ENCODE data around the gene IFT81.

The IFT81 gene

DNA sequence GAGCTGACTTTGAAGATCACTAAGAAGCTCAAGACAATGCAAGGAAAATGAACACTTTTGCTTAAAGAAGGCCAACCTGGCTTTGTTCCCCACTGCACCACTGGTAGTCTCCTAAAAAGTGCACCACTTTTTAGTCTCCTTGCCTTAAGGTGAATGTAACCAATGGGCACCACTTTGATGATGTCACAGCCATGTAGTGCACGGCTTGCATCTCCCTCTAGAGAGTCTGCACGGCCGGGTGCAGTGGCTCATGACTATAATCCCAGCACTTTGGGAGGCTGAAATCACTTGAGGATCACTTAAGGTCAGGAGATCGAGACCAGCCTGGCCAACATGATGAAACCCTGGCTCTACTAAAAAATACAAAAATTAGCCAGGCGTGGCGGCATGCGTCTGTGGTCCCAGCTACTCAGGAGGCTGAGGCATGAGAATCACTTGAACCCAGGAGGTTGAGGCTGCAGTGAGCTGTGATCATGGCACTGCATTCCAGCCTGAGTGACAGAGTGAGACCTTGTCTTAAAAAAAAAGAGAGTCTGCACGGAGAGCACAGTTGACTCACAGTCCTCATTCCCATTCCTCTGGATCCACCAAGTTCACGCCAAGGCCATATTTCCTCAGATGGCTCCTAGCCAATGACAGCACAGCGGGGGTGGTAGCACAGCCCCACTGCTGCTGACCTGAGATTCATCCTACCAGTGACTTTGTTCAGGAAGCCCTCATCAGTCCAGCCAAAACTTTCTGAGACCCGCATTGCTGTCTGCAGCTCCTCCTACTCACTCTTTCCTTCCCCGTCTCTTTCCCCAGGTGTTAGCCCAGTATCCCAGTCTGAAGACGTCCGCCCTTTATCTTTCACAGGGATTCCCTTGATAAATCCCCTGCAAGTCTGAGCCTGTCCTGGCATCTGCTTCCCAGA is 16.5 kb upstream of the IFT81 start:
- H3K4me1 ChIP-seq (ENCODE audit: low read depth, poor library complexity, severe bottlenecking): no peaks in the 10 kb centered on the region
- H4K20me1 ChIP-seq (ENCODE audit: insufficient read depth): no peaks in the 10 kb centered on the region
- no peak overlapping the region for H3K4me3 ChIP-seq (IDR thresholded peaks at IDR 0.05; ENCODE audit: insufficient read depth, low read depth, low read length)
- no peak overlapping the region for H3K27ac ChIP-seq
- H3K79me2 ChIP-seq (ENCODE audit: insufficient read depth, low read depth): no peaks in the 10 kb centered on the region
- no peak overlapping the region for H2AFZ ChIP-seq (ENCODE audit: low read depth)
- no peaks in the 10 kb centered on the region for H3K27me3 ChIP-seq (ENCODE audit: insufficient read depth, low read depth)
- H3K4me2 ChIP-seq: no peak overlapping the region
- H3K9ac ChIP-seq: no peak overlapping the region
- H3K36me3 ChIP-seq (ENCODE audit: insufficient read depth): no peaks in the 10 kb centered on the region
- TF ChIP-seq, protein P1, sequence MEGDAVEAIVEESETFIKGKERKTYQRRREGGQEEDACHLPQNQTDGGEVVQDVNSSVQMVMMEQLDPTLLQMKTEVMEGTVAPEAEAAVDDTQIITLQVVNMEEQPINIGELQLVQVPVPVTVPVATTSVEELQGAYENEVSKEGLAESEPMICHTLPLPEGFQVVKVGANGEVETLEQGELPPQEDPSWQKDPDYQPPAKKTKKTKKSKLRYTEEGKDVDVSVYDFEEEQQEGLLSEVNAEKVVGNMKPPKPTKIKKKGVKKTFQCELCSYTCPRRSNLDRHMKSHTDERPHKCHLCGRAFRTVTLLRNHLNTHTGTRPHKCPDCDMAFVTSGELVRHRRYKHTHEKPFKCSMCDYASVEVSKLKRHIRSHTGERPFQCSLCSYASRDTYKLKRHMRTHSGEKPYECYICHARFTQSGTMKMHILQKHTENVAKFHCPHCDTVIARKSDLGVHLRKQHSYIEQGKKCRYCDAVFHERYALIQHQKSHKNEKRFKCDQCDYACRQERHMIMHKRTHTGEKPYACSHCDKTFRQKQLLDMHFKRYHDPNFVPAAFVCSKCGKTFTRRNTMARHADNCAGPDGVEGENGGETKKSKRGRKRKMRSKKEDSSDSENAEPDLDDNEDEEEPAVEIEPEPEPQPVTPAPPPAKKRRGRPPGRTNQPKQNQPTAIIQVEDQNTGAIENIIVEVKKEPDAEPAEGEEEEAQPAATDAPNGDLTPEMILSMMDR (conservative IDR thresholded peaks at IDR 0.05; ENCODE audit: low read depth, low read length): no peak

DNA sequence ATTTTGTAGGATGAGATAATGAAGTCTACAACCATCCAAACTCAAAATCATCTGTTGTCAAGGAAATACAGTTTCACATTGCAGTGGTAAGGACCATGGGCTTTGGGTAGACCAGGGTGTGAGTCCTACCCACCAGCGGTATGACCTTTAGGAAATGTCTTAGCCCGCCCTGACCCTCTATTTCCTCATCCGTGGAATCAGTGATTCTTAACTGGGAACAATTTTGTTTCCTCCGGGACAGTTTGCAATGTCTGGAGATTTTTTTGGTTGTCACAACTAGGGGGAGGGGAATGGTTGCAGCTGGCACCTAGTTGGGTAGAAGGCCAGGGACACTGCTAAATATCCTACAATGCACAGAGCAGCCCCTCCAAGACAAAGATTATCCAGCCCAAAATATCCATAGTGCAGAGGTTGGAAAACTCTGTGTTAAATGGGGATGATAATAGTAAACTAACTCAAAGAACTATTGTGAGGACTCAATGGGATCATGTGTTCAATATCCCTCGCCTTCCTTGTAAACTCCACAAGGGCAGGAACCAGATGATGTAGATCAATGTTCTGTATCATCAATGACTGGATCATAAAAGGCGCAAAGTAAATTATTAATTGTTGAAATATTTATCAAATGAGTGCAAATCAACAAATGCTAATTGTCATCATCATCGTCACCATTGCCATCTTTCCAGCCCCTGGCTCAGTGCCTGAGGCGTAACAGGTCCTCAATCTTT is 15.7 kb upstream of the IFT81 start:
- Histone ChIP-seq H3K4me3 (IDR thresholded peaks at IDR 0.05; ENCODE audit: insufficient read depth, low read depth, low read length) (no peak overlapping the region), H3K9ac (no peak overlapping the region), H4K20me1 (ENCODE audit: insufficient read depth) (no peaks in the 10 kb centered on the region), H2AFZ (ENCODE audit: low read depth) (no peak overlapping the region), H3K4me1 (ENCODE audit: low read depth, poor library complexity, severe bottlenecking) (no peaks in the 10 kb centered on the region), H3K4me2 (no peak overlapping the region), H3K27me3 (ENCODE audit: insufficient read depth, low read depth) (no peaks in the 10 kb centered on the region), H3K36me3 (ENCODE audit: insufficient read depth) (no peaks in the 10 kb centered on the region), H3K79me2 (ENCODE audit: insufficient read depth, low read depth) (no peaks in the 10 kb centered on the region), H3K27ac (no peak overlapping the region)
- TF ChIP-seq, protein P1 (conservative IDR thresholded peaks at IDR 0.05; ENCODE audit: low read depth, low read length): no peak

DNA sequence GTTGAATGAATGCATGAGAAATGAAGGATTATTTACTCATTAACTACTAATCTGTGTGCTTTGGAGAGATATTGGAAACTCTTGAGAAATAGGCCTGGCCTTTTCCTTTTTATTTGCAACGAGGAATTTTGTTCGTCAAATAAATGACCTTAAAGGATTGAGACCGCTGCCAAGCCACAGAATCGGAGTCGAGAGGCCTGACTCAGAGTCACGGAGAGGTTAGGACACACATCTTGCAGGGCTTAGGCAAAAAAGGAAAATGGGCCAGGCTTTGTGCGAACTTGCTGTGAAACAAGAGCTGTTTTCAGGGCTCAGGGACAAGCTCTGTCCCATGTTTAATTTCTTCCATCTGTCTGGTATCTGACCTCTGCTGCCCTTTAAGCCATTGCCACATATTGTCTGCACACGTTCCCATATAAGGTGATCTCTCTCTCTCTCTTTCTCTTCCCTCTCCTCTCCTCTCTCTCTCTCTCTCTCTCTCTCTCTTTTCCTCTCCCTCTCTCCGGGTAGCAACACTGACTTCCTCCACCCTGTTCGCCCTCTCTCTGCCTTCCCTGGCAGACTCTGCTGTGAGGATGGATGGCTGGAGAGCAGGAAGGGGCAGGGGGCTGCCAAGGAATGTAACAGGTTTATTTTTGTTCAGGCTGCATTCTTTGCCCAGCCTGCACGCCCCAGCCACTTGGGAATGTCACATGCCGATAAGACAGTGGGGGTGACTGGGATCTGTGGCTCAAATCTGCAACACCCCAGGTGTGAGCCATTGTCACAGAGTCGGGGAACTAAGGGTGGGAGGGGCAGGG is 14.9 kb upstream of the IFT81 start:
- no peak overlapping the region for H3K27ac ChIP-seq
- no peaks in the 10 kb centered on the region for H3K27me3 ChIP-seq (ENCODE audit: insufficient read depth, low read depth)
- no peaks in the 10 kb centered on the region for H3K36me3 ChIP-seq (ENCODE audit: insufficient read depth)
- H3K4me2 ChIP-seq: no peak overlapping the region
- no peak overlapping the region for H3K9ac ChIP-seq
- no peaks in the 10 kb centered on the region for H3K4me1 ChIP-seq (ENCODE audit: low read depth, poor library complexity, severe bottlenecking)
- no peak overlapping the region for H2AFZ ChIP-seq (ENCODE audit: low read depth)
- H3K4me3 ChIP-seq (IDR thresholded peaks at IDR 0.05; ENCODE audit: insufficient read depth, low read depth, low read length): no peak overlapping the region
- no peaks in the 10 kb centered on the region for H4K20me1 ChIP-seq (ENCODE audit: insufficient read depth)
- TF ChIP-seq, protein P1 (conservative IDR thresholded peaks at IDR 0.05; ENCODE audit: low read depth, low read length): no peak
- no peaks in the 10 kb centered on the region for H3K79me2 ChIP-seq (ENCODE audit: insufficient read depth, low read depth)

DNA sequence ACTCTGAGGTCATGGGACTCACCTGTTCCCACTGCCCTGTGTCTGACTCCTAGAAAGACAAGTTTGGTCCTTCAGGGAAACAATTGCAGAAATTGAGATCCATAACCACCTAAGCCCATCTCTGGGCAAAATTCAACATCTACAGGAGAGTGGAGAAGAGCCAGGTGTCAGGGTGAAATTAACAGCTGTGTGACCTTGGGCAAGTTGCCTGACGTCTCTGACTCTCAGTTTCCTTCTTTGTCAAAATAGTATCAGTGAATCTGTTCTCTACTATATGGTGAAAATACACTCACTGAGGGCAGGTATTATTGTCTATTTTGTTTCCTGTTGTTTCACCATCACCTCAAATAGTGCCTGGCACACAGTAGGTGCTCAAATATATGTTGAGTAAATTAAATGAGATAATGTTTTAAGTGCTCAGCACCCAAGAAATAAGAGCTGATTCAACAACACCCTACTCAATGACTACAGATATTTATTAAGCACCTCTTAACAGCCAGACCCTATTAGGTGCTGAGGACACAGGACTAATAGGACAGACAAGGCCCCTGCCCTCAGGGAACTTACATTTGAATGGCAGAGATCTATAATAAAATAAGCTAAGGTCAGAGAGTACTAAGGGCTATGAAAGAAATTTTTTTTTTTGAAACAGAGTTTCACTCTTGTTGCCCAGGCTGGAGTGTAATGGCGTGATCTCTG is 14.2 kb upstream of the IFT81 start:
- Histone ChIP-seq H3K4me2 (no peak overlapping the region), H3K27me3 (ENCODE audit: insufficient read depth, low read depth) (no peaks in the 10 kb centered on the region), H3K79me2 (ENCODE audit: insufficient read depth, low read depth) (no peaks in the 10 kb centered on the region), H3K36me3 (ENCODE audit: insufficient read depth) (no peaks in the 10 kb centered on the region), H2AFZ (ENCODE audit: low read depth) (no peak overlapping the region), H3K4me1 (ENCODE audit: low read depth, poor library complexity, severe bottlenecking) (no peaks in the 10 kb centered on the region), H3K27ac (no peak overlapping the region), H4K20me1 (ENCODE audit: insufficient read depth) (no peaks in the 10 kb centered on the region), H3K4me3 (IDR thresholded peaks at IDR 0.05; ENCODE audit: insufficient read depth, low read depth, low read length) (no peak overlapping the region), H3K9ac (no peak overlapping the region)
- TF ChIP-seq, protein P1 (conservative IDR thresholded peaks at IDR 0.05; ENCODE audit: low read depth, low read length): no peak

Data from KMS-11 (cell line).